GM19452 (cell line): ENCODE data around the gene NMS.
"Not testable (repeated sequence)": the region's sequence is repeated elsewhere in the genome, so short reads cannot be mapped to it uniquely, and the experiment has no call there.

Source experiments
- ATAC-seq: cut with Tn5 transposase; IDR thresholded peaks from one replicate; pipeline ENCODE4 v1.9.1; 2021; ENCODE audit not compliant: unreplicated experiment

The NMS gene

GRCh38 chr2:100470182-100470581, at the start of gene NMS:
NMS (plus strand) TSS chr2:100470482; CDS start chr2:100470489, 7 bp downstream.
- no peak for ATAC-seq

- ATAC-seq, result no peak
Observed at GRCh38 chr2:100422320-100423055, 47.8 kb upstream of the NMS start.

GRCh38 chr2:100423631-100424030, 46.7 kb upstream of the NMS start:
- ATAC-seq, result no peak

GRCh38 chr2:100424277-100424875, 45.9 kb upstream of the NMS start:
- no peak for ATAC-seq

- no peak for ATAC-seq
Observed at GRCh38 chr2:100425107-100425506, 45.2 kb upstream of the NMS start.

- no peak for ATAC-seq
Observed at GRCh38 chr2:100425573-100426383, 44.5 kb upstream of the NMS start.

GRCh38 chr2:100426384-100426720, 43.9 kb upstream of the NMS start:
- no peak for ATAC-seq

- no peak for ATAC-seq
Observed at GRCh38 chr2:100427111-100427510, 43.2 kb upstream of the NMS start.

GRCh38 chr2:100427627-100428258, 42.5 kb upstream of the NMS start:
- no peak for ATAC-seq

GRCh38 chr2:100429726-100430125, 40.6 kb upstream of the NMS start:
- no peak for ATAC-seq

- no peak for ATAC-seq
Observed at GRCh38 chr2:100437751-100438150, 32.5 kb upstream of the NMS start.

- ATAC-seq, result no peak
Observed at GRCh38 chr2:100446696-100447095, 23.6 kb upstream of the NMS start.

GRCh38 chr2:100451092-100451491, 19.2 kb upstream of the NMS start:
- no peak for ATAC-seq

GRCh38 chr2:100451734-100452133, 18.5 kb upstream of the NMS start:
- no peak for ATAC-seq

GRCh38 chr2:100453853-100454252, 16.4 kb upstream of the NMS start:
- no peak for ATAC-seq

GRCh38 chr2:100456357-100456756, 13.9 kb upstream of the NMS start:
- not testable (repeated sequence) for ATAC-seq

- no peak for ATAC-seq
Observed at GRCh38 chr2:100460904-100461530, 9.3 kb upstream of the NMS start.

- ATAC-seq, result no peak
Observed at GRCh38 chr2:100470898-100471514, 724 bp downstream of the NMS start.

- no peak for ATAC-seq
Observed at GRCh38 chr2:100476606-100477005, 6.3 kb downstream of the NMS start.

GRCh38 chr2:100482741-100483140, 12.5 kb downstream of the NMS start:
- no peak for ATAC-seq

GRCh38 chr2:100483895-100484294, 13.6 kb downstream of the NMS start:
- ATAC-seq, result no peak
